NCI-H146 (cell line): ENCODE data around the gene PJVK.
"Not testable (repeated sequence)": the region's sequence is repeated elsewhere in the genome, so short reads cannot be mapped to it uniquely, and the experiment has no call there.

Experiments used
- DNase-seq: peaks from one replicate; lab custom pipeline; 2025; lab: John Stamatoyannopoulos, UW

Gene PJVK, protein sequence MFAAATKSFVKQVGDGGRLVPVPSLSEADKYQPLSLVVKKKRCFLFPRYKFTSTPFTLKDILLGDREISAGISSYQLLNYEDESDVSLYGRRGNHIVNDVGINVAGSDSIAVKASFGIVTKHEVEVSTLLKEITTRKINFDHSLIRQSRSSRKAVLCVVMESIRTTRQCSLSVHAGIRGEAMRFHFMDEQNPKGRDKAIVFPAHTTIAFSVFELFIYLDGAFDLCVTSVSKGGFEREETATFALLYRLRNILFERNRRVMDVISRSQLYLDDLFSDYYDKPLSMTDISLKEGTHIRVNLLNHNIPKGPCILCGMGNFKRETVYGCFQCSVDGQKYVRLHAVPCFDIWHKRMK

DNA sequence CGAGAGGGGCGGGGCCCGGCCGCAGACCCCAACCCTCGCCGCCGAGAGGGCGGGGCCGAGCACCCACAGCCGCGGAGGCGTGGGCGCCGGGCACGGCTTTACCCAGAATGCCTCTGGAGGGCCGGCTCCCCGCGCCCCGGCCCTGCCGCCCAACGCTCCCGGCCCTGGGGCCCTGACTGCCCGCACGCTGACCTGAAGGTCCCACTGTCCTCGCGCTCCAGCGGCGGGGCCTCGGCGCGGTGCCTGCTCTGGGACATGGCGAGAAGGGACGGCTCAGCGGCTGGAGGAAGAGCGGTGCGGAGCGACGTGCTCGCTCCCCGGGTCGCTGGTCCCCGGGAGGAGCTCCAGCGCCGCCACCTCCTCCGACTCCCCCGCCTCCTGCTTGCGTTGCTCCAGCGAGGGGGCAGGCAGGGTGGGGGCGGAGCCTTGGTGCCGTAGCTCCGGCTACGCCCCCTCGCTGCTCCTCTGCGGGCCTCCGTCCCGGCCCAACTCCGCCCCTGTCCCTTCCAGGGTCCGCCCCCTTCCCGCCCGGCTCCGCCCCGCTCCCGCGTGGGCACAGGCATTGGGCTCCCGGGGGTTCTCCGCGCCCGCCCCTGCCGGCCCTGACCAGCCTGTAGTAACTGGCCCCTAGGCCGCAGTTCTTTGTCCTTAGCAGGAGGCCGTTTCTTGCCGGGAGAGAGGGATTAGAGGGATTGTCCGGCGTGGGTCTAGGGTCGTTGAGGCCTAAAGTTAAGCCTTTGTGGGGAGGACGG lies at the start of gene PJVK, which contains the start of gene PRKRA:
TSS of gene PJVK (plus strand) at position 605 of the 752 bp plus-strand sequence. CDS start 2,032 bp downstream, outside the sequence.
TSS of gene PRKRA (minus strand) at position 402 of the 752 bp plus-strand sequence. CDS start at position 257, 145 bp downstream.
- peak; percentile 96 for DNase-seq

DNA sequence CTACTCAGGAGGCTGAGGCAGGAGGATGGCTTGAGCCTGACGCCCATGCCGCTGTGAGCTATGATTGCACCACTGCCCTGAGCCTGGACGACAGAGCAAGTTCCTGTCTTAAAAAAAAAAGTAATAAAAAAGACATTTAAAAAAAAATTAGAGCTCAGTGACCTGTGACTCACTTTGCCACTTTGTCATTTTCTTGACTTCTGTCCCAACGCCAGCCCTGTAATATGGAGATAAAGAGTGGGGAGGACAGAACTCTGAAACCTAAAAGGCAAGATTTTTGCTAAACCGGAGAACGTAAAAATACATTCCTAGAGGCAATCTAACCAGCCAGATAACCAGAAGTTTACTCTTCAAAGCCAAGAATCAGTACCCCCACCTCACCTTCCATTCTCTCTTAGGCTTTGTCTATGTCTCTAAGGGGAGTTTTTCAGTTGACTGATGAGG lies 49.2 kb upstream of the PJVK start:
- no peak for DNase-seq

DNA sequence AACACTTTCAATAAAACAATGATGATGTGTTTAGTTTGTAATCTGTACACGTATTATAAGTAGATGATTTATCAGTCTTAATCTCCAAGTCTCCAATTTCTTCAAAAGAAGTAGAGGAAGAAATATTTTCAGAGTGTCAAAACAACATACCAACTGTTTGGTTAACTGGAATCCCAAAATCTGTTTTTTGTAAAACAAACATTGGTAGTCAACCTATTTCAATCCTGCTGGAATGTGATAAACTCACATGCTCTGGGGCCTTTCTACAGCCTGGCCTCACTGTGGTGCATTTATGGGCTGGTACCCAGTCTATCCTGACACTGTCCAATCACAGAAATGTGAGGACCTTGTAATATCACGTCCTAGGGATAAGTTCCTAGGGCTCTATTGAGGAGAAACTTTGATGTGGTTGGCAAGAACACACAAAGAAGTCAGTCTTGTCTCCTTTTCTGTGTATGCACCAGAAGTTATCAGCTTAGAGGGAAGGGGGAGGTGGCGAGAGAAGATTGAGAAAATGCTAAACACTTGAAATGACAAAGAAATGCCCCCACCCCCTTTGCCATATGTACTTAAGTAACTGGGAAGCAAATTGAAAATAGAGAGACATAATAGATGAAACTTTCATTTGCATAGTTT lies 47.4 kb upstream of the PJVK start:
- DNase-seq: no peak

DNA sequence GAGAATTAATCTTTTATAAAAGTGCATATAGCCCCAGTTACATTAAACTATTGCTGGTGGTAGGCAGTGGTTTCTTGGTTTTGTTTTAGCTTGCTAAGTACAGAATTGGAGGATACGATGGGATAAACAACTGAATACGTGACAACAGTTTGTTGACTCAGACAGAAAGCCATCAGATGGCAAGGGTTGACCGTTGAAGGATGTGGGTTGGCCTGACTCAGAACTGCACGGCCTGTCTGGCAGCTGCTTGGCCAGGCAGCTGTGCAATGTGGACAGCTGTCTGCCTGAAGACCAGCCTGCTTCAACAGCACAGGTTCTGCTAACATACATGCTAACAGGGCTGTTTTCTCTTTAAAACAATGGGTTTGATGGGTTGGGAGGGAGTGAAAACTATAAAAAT lies 46.8 kb upstream of the PJVK start:
- peak; percentile 37 for DNase-seq

DNA sequence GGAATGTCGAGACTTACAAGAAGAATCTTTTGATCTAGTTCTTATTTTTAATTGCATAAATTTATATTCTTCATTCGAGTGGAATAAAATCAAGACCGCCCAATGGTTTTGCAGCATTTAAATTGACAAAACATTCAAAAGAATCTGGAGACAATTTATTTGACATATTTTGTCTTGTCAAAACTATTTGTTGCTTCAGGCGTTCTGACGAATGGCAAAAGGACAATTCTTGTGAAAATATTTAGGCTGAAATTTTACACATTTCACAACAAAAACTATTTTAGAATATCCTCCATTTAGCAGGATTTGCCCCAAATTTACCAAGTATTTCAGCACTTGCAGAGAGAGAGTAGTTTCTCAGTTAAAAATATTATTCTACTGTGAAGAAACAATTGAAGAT lies 41.9 kb upstream of the PJVK start:
- no peak for DNase-seq

DNA sequence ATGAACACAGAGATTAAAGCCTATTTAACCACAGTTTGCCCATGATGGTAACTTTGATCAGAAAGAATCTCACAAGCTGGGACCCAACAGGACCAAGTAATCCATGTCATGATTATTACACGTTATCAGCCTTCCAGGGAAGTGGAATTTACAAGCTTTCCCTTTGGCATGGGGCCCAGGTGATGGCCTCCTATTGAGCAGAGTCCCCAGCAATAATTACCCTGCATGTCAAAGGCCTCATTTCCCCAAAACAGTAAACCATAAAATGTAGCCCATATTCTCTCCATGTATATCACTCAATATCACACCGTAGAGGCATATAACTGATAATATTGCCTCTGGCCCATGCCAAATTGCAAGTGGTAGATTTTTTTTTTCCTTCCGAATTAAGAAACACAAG lies 39.1 kb upstream of the PJVK start:
- DNase-seq: peak; percentile 37

DNA sequence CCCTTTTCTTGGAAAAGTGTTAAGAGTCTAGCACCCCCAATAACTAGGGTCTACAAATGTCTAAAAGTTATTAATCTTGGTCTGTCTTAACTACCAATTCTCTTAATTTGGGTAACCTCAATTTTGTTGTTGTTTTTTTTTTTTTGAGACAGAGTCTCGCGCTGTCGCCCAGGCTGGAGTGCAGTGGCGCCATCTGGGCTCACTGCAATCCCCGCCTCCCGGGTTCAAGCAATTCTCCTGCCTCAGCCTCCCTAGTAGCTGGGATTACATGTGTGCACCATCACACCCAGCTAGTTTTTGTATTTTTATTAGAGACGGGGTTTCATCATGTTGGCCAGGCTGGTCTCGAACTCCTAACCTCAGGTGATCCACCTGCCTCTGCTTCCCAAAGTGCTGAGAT lies 38.7 kb upstream of the PJVK start:
- DNase-seq: not testable (repeated sequence)

DNA sequence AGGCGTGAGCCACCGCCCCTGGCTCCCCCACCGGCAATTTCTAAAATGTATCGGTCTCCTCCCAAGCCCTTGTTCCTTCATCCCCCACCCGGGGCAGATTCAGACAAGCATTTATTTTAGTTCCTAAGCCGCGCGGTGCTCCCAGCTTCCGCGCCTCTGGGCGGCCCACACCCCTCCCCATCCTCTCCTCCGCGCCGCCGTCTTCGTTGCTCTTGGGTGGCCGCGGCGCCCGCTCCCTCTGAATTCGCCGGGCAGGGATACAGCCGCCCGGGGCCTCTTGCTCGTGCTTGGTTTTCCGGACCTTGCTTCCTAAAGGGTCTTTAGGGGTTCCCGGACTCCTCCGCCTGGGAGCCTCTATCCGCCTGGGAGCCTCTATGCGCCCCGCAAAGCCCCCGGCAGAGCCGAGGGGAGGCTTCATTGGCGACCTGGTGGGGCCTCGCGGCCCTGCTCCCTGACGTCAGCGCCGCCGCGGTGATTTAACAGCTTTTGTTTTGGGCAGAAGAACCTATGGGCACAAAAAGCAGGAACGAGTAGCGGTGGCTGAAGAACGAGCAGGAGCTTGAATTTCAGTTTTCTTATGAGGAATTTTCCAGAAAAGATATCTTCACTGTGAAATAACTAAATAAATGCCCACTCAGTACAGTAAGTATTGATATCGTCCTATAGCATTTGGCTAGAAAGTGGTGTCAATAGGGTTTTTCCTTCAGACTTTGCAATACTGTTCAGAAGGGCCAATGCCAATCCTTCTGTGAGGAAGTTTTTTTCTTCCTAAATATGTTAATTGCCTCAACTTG lies 37.5 kb upstream of the PJVK start:
- DNase-seq: peak; percentile 78

DNA sequence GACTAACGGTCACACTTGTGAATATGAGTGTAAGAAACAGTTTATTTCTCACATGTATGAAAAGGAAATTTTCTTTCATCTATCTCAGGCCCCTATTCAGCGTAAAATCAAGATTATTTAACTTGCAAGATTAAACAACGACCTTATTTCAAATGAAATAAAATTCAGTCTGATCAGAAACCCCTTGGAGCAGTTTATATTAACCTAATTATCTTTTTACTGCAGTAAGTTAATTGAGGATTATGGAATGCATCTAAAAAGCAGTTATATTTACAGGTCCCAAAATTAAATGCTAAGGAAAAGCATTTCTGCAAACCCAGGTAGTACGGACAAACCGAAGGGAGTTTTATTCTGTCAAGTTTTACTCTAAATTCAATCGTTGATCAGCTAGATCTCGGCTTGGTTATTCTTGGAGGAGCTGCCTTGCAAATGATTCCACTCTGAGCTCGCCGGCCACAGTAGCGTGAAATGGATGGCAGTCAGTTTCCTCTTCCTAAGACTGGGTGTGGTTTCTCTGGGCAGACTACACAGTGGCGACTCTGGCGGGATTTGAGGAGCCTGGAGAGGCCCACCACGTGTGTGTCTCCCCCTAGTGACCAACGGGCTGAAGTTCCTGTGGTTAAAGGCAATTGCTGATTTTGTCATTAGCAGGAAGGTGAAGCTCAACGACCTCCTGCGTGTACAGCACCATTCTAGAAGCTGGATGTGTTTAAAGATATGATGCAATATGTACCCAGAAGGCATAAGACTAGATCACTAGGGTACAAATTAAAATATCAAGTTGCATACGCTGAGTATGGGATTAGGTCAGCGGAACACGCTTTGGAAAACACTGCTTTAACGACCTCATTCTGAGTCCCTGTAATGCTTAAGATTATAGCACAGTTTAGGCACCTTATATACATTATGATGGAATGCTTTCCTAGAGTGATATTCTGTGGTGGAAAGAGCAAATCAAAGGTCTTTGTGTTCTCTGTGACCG lies 36.6 kb upstream of the PJVK start:
- peak; percentile 93 for DNase-seq

DNA sequence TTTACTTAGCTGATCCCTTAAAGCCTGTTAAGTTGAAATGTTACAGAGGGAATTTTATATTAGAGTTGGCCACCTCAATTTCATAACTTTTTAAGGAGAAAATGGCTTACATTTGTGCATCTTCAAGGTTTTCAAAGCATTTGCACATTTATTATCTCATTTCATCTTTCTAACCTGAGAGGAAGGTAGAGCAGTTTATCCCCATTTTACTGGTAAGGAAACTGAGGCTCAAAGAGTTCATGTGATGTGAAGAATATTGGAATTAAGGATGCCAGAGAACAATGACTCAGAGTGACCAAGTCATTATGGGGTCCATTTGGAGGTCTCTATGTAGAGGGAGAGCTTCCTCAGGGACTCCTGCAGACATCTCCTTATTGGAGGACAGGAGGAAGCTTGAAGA lies 35.2 kb upstream of the PJVK start:
- DNase-seq: no peak

DNA sequence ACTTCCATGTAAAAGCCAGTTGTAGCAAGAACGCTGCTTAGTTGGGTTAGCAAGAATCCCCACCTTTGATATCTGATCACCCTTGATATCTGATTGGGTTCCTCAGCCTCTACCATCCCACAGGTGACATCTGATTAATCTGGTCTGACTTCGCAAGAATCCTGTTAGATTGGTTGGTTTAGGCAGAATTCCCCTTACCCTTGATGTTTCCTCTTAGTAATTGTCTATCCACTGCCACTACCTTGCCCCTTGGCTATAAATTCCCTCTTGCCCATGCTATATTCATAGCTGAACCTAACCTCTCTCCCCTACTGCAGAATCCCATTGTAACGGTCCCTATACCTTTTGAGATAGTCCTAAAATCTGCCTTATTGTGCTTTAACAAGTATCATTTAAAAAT lies 33.3 kb upstream of the PJVK start:
- no peak for DNase-seq

DNA sequence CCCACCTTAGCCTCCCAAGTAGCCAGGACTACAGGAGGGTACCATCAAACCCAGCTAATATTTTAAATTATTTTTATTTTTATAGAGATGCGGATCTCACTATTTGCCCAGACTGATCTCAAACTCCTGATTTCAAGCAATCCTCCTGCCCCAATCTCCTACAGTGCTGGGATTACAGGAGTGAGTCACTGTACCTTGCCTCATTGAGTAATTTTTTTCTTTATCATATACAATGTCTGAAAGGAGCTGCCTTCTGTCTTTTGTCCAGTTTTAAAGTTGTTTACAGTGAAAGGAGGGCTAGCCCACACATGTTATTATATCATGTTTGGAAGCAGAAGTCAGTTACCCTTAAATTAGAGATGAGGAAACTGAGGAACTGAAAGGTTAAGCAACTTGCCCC lies 32.8 kb upstream of the PJVK start:
- DNase-seq: no peak

DNA sequence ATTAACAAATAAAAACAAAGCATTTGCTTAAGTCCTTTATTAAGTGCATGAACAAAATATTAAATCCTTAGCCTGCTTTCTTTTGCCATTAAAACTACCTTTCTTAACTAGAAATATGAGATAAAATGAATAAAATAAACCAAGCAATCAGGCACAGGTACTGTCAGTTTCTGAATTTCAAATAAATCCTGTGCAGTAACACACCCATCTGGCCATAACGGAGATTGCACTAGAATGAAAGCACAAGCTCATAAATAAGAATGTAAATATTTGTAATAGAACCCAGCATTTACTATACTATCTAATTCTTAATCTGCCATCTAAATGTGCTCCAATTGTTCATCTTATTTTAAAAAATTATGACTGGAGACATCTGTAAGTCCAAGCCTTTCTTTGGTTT lies 32.1 kb upstream of the PJVK start:
- DNase-seq: no peak

DNA sequence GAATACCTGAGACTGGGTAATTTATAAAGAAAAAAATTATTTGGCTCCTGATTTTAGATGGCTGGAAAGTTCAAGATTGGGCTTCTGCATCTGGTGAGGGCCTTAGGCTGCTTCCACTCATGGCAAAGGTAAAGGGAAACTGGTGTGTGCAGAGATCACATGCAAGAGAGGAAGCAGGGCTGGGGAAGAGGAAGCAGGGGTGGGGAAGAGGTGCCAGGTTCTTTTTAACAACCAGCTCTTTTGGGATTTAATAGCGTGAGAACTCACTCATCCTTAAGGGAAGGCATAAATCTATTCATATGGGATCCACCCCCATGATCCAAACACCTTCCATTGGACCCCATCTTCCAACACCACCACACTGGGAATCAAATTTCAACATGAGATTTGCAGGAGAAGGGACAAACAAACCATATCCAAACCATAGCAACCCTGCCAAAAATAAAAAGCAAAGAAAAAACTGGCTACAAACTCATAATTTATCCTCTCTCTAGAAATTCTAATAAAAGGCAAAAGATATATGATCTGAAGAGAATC lies 30.6 kb upstream of the PJVK start:
- no peak for DNase-seq

DNA sequence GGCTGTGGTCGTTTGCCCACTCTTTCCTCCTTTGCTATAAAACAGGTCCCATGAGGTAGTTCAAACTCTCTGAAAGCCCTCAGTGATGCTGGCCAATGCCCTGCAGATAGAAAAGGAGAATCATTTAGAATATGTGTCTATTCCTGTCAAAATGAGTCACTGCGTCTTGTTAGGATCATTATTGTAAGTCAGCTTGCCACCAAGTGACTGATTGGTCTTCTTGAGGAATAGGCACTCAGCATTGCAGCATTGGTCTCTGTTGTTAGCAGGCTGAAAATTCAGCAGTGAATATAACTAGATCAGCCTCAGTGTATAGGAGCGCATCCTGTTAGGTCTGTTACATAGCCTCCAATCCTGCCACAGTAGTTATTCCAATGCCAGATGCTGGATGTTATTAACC lies 29.1 kb upstream of the PJVK start:
- DNase-seq: no peak

DNA sequence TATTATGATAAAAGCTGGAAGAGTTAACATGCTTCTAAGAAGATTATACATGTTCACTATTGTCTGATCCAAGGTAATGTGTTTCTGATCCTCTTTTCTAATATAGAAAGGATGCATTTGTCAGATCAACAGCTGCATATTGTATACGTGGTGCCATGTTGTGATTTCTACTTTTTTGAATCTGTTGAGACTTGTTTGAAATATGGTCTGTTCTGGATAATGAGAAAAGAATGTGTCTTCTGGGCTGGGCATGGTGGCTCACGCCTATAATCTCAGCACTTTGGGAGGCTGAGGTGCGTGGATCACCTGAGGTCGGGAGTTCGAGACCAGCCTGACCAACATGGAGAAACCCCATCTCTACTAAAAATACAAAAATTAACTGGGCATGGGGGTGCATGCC lies 27.4 kb upstream of the PJVK start:
- not testable (repeated sequence) for DNase-seq

DNA sequence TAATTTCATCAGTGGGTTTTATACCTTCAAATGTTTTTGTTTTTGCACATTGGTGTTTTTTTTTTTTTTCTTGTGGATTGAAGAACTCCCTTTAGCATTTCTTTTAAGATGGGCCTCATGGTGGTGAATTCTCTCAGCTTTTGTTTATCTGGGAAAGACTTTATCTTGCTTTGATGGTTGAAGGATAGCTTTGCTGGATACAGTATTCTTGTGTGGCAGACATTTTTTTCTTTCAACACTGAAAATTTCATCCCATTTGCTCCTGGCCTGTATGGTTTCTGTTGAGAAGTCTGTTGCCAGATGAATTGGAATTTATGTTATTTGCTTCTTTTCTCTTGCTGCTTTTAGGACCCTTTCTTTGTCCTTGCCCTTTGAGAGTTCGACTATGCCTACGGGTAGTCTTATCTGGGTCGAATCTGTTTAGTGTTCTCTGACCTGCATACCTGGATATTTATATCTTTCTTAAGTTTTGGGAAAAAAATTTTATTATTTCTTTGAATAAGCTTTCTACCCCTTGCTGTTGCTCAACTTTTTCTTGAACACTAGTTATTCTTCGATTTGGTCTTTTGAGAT lies 25.8 kb upstream of the PJVK start:
- DNase-seq: no peak

DNA sequence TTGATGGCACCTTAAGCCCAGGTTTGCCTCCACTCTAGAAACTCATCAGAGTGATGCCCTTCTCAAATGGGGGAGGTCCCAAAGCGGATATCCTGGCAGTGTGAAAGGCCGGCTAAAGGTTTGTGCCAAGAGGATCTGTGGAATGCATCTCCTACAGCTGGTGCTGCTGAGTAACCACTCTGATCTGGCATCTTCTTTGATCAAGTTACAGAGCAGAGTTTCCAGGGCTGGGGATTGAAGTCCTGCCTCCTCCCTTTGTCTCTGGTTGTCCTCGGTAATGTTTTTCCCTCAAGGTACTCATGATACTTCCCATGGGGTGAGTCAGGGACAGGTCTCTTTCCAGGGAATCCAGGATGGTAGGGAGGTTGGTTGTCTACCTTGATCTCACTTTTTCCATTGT lies 24.8 kb upstream of the PJVK start:
- DNase-seq: no peak

DNA sequence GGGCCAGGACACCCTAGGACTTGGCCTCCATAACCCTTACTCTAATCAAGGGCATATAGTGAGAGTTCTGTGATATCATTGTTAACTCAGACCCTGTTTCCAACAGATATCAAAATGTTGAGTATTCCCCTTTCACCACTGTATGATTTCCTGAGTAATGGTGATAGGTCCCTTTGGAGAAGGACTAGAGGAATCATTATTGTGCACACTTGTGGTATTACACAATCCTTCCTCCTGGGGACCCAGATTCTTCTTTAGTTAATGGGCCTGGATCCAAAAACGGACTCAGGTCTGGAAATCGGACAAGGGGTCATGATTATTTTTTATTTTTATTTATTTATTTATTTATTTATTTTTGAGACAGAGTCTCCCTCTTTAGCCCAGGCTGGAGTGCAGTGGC lies 23.7 kb upstream of the PJVK start:
- DNase-seq: no peak

DNA sequence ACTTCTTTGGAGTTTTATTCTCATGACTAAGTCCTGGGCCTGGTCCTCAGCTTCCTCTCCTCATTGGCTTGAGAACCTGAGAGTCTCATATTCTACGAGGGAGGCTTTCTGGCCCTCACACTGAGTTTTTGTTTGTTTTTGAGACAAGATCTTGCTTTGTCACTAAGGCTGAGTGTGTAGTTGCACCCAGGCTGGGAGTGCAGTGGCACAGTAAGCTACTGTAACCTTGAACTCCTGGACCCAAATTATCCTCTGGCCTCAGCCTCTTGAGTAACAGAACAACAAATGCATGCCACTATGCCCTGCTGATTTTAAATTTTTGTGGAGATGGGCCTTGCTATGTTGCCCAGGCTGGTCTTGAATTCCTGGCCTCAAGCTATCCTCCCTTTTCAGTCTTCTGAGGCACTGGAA lies 22.8 kb upstream of the PJVK start:
- no peak for DNase-seq
